Loucy (cell line): ENCODE data around the gene ARHGAP26.

Experiments
- EZH2phosphoT487 ChIP-seq: fragments of 200-600 bp; IDR thresholded peaks from 2 replicates; pipeline ENCODE4 v1.6.1; 2018; ENCODE audit warnings: antibody characterized with exemption, mild to moderate bottlenecking, moderate library complexity, borderline replicate concordance
- TF ChIP-seq, protein P1 (sequence below): fragments of 200-600 bp; sonication (generic); conservative IDR thresholded peaks from 2 replicates; pipeline ENCODE4 v1.5.1; 2014; ENCODE audit warnings: mild to moderate bottlenecking, antibody characterized with exemption, low read length

- TF ChIP-seq, protein P1, sequence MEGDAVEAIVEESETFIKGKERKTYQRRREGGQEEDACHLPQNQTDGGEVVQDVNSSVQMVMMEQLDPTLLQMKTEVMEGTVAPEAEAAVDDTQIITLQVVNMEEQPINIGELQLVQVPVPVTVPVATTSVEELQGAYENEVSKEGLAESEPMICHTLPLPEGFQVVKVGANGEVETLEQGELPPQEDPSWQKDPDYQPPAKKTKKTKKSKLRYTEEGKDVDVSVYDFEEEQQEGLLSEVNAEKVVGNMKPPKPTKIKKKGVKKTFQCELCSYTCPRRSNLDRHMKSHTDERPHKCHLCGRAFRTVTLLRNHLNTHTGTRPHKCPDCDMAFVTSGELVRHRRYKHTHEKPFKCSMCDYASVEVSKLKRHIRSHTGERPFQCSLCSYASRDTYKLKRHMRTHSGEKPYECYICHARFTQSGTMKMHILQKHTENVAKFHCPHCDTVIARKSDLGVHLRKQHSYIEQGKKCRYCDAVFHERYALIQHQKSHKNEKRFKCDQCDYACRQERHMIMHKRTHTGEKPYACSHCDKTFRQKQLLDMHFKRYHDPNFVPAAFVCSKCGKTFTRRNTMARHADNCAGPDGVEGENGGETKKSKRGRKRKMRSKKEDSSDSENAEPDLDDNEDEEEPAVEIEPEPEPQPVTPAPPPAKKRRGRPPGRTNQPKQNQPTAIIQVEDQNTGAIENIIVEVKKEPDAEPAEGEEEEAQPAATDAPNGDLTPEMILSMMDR: no peak
- TF ChIP-seq EZH2phosphoT487: no peak
Measured at GRCh38 chr5:143017992-143018391, 247.8 kb downstream of the ARHGAP26 start.
